Endothelial cell (in vitro differentiated cells): ENCODE measurements around the gene TBC1D14. TPM values are rescaled to one million over a fixed set of nuclear protein-coding genes. Genes with fewer than 3 reads are reported as not detected.
"Not testable (repeated sequence)": the region's sequence is repeated elsewhere in the genome, so short reads cannot be mapped to it uniquely, and the experiment has no call there.

Source experiments
- DNase-seq: peaks from one replicate; pipeline ENCODE4 v3.0.0; 2021; ENCODE audit warnings: low spot score
- H3K27ac Mint-ChIP-seq: one replicate; pipeline ENCODE4 v1.8.0; 2021; ENCODE audit warnings: mixed read lengths, inconsistent platforms; ENCODE audit not compliant: unreplicated experiment
- H3K27me3 Mint-ChIP-seq: one replicate; pipeline ENCODE4 v1.8.0; 2021; ENCODE audit warnings: mild to moderate bottlenecking, moderate library complexity, mixed read lengths, inconsistent platforms; ENCODE audit not compliant: unreplicated experiment
- H3K36me3 Mint-ChIP-seq: one replicate; pipeline ENCODE4 v1.8.0; 2021; ENCODE audit warnings: mild to moderate bottlenecking, low read depth, mixed read lengths, inconsistent platforms; ENCODE audit not compliant: unreplicated experiment
- H3K4me1 Mint-ChIP-seq: one replicate; pipeline ENCODE4 v1.8.0; 2021; ENCODE audit warnings: mild to moderate bottlenecking, mixed read lengths, inconsistent platforms; ENCODE audit not compliant: unreplicated experiment
- H3K4me3 Mint-ChIP-seq: one replicate; pipeline ENCODE4 v1.8.0; 2021; ENCODE audit warnings: mild to moderate bottlenecking, mixed read lengths, inconsistent platforms; ENCODE audit not compliant: unreplicated experiment
- H3K9me3 Mint-ChIP-seq: one replicate; pipeline ENCODE4 v1.8.0; 2021; ENCODE audit warnings: mixed read lengths, inconsistent platforms; ENCODE audit not compliant: unreplicated experiment
- total RNA-seq: library from RNA; stranded (reverse); fragmentation: NEBNext Ultra II Directional; extraction: Animal tissue kit (Norgen Biotek cat#: 25700); gene quantifications from one replicate; pipeline ENCODE4 v1.2.1, GENCODE V29; 2021; ENCODE audit not compliant: unreplicated experiment
- TF ChIP-seq, protein P1 (sequence below): fragments of 200-600 bp; sonication (generic); IDR thresholded peaks from one replicate; pipeline ENCODE4 v1.5.0; 2021; ENCODE audit warnings: antibody characterized with exemption; ENCODE audit not compliant: unreplicated experiment

Gene TBC1D14
- total RNA-seq, 1 donor from 2014 or later, result 33.0 TPM

DNA sequence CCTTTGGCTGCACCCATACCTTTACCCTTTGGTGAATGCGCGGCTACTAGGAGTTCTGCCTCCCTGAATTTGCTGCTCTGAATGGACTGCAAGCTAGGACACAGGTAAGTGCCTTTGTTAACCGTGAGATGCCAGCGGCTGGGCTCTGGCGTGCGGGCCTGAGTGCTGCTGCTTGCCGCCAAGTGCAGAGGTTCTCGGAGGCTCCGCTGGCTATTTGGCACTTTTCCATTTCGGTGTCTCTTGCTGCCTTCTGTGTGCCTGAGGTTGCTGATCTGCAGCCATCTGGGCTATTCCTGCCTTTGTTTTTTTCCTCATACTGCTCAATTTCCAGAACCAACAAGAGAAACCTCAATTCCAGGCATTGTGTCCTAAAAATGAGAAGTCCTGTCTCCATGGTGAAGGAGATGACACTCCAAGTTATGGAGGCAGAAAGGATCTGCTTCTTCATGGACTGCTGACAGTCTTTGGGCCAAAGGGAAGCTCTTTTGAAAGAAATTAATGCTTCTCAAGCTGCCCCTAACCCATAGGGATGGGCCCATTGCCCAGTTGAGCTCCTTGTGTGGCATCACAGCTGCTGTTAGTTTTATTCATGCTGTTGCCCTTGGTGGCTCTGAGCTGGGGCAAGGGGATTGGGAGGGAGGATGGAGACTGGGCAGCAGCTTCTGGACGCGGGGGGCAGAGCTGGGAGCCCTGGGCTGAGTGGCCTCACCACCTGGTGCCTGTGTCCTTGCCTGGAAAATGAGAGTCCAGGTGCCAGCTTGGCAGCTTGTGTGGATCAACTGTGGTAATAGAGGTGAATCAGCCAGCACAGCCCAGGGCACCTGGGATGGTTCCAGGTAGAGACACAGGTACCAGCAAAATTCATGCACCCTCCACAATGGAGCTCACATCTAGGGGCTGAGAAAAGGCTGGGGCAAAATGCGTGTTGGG lies 3.8 kb upstream of the TBC1D14 start:
- no peak overlapping the region for H3K27ac Mint-ChIP-seq
- no peaks in the 10 kb centered on the region for H3K9me3 Mint-ChIP-seq
- no peak for DNase-seq
- H3K36me3 Mint-ChIP-seq, result no peaks in the 10 kb centered on the region
- H3K27me3 Mint-ChIP-seq, result peaks cover 7% of the 10 kb centered on the region
- no peak overlapping the region for H3K4me3 Mint-ChIP-seq
- TF ChIP-seq, protein P1, sequence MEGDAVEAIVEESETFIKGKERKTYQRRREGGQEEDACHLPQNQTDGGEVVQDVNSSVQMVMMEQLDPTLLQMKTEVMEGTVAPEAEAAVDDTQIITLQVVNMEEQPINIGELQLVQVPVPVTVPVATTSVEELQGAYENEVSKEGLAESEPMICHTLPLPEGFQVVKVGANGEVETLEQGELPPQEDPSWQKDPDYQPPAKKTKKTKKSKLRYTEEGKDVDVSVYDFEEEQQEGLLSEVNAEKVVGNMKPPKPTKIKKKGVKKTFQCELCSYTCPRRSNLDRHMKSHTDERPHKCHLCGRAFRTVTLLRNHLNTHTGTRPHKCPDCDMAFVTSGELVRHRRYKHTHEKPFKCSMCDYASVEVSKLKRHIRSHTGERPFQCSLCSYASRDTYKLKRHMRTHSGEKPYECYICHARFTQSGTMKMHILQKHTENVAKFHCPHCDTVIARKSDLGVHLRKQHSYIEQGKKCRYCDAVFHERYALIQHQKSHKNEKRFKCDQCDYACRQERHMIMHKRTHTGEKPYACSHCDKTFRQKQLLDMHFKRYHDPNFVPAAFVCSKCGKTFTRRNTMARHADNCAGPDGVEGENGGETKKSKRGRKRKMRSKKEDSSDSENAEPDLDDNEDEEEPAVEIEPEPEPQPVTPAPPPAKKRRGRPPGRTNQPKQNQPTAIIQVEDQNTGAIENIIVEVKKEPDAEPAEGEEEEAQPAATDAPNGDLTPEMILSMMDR, result no peak
- H3K4me1 Mint-ChIP-seq, result peaks cover 19% of the 10 kb centered on the region

DNA sequence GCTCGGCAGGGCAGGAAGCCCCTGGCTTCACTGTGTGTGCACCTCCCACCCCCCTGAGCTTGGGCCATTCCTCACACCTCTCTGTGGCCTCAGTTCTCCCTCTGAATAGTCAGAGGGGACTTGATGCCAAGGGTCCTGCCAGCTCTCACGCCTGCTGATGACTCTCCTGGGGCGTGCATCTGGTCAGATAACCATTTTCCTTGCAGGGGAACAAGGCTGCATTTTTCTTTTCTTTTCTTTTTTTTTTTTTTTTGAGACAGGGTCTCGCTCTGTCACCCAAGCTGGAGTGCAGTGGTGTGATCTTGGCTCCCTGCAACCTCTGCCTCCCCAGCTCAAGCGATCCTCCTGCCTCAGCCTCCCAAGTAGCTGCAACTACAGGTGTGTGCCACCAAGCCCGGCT lies 3.1 kb upstream of the TBC1D14 start:
- H3K27ac Mint-ChIP-seq, H3K4me3 Mint-ChIP-seq, H3K27me3 Mint-ChIP-seq, H3K36me3 Mint-ChIP-seq, DNase-seq, H3K9me3 Mint-ChIP-seq: not testable (repeated sequence)
- H3K4me1 Mint-ChIP-seq, result peaks cover 23% of the 10 kb centered on the region

DNA sequence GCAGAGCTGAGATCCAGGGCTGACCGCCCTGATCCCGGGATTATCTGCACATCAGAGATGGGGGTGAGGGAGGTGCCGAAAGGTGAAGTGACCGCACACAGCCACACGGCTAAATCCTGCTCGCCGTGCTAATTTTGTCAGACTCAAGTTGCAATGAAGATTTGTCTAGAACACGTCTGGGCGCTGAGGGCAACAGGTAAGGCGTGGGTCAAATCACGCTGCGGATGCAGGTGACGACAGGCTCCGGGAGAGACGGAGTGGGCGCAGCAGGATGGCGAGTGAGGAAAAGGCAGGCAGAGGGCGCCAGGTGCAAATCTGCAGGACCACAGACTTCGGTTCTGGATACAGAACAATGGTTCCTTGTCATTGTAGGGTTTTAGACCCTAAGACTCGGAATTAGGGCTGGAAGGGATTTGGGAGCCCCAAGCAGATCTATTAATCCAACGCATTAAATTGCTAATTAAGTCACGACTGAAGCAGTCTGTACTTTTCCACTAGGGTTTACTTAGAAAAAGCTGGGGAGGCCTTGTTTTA lies 1.9 kb upstream of the TBC1D14 start:
- Mint-ChIP-seq H3K36me3 (no peaks in the 10 kb centered on the region), H3K27ac (peak overlapping the region; percentile 6), H3K27me3 (peaks cover 9% of the 10 kb centered on the region), H3K4me3 (peak overlapping the region; percentile 56), H3K4me1 (peaks cover 25% of the 10 kb centered on the region), H3K9me3 (no peaks in the 10 kb centered on the region)
- peak; percentile 39 for DNase-seq
- TF ChIP-seq, protein P1, result no peak

DNA sequence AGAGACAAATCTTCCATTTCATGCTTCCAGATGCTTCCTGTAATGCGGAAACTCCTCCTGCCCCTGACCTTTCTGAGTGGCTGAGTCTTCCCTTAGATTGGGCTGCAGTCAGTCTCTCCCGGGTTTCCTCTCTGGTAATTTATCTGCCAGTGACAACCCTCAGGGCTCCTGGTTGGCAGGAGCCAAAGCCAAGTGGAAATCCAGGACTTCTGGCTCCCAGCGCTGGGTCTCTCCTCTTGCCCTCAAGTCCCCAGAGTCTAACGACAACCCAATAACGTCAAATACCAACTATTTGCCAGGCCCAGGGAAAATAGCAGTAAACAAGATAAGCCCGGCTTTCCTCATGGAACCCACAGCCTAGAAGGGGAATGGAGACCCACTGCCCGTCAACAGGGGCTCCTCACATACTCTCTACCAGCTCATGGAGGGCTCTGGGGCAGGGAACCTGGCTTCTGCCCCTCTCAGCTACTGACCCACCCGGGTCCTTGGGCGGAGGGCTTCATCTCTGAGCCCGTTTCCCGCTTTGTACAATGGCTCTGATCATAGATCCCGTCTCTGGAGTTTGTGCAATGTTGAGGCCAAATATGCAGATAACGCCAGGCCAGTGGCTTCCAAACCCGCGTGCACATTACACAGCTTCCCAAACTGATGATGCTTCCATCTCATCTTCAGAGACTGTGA lies 1.1 kb upstream of the TBC1D14 start:
- DNase-seq, result no peak
- peaks cover 25% of the 10 kb centered on the region for H3K4me1 Mint-ChIP-seq
- no peaks in the 10 kb centered on the region for H3K9me3 Mint-ChIP-seq
- peak overlapping the region; percentile 92 for H3K4me3 Mint-ChIP-seq
- peak overlapping the region; percentile 92 for H3K27ac Mint-ChIP-seq
- no peaks in the 10 kb centered on the region for H3K36me3 Mint-ChIP-seq
- peaks cover 9% of the 10 kb centered on the region for H3K27me3 Mint-ChIP-seq
- TF ChIP-seq, protein P1, result no peak

DNA sequence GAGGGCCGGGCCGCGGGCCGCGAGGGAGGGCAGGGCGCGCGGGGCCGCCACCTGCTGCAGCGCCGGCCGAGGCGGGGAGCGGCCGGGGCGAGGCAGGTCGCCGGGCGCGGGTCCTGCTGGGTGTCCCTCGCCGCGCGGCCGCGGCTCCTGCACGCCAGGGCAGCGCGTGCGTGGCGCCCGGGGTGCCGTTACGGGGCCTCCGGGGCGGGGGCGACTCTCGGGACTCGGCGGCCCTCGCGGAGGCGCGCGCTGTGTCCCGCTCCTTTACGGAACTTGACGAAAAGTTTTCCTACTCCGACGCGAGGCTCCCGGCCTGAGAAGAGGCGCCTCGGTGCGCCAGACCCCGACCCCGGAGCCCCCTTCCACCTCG lies 329 bp downstream of the TBC1D14 start:
- H3K4me3 Mint-ChIP-seq, result peak overlapping the region; percentile 95
- DNase-seq, result peak; percentile 38
- peaks cover 9% of the 10 kb centered on the region for H3K27me3 Mint-ChIP-seq
- no peaks in the 10 kb centered on the region for H3K9me3 Mint-ChIP-seq
- H3K36me3 Mint-ChIP-seq, result no peaks in the 10 kb centered on the region
- H3K27ac Mint-ChIP-seq, result no peak overlapping the region
- TF ChIP-seq, protein P1, result no peak
- H3K4me1 Mint-ChIP-seq, result peaks cover 25% of the 10 kb centered on the region
